Right cardiac atrium (tissue), 5 donors: ENCODE measurements around the gene UBTF. TPM values are rescaled to one million over a fixed set of nuclear protein-coding genes. Genes with fewer than 3 reads are reported as not detected.
A peak's percentile ranks its signal among the peaks of the same experiment; 100 is the strongest.

Experiments
- ATAC-seq, 2 donors: fragments of 200-7000 bp; cut with Tn5 transposase; one replicate each; pipeline versions ENCODE4 v1.8.0 to v1.9.1; 2020; ENCODE audit warnings: moderate library complexity in 2 of 2, mild to moderate bottlenecking in 1 of 2
- DNase-seq, 3 donors: peaks; one replicate each; pipeline ENCODE4 v3.0.0-alpha.2; 2020
- H3K27ac ChIP-seq: one replicate; pipeline ENCODE4 v1.5.1; 2013; ENCODE audit warnings: mild to moderate bottlenecking, low read length, control low read depth, moderate library complexity
- H3K27me3 ChIP-seq: one replicate; pipeline ENCODE4 v1.6.1; 2013; ENCODE audit not compliant: control insufficient read depth, insufficient read depth
- H3K4me1 ChIP-seq: one replicate; pipeline ENCODE4 v1.6.1; 2013; ENCODE audit warnings: low read length; ENCODE audit not compliant: control insufficient read depth, insufficient read depth
- H3K4me3 ChIP-seq: one replicate; pipeline ENCODE4 v1.5.1; 2013; ENCODE audit warnings: low read length, control low read depth
- H3K9me3 ChIP-seq: one replicate; pipeline ENCODE4 v1.6.1; 2013; ENCODE audit warnings: low read length; ENCODE audit not compliant: control insufficient read depth
- WGBS: extraction: QIAGEN DNeasy Blood & Tissue Kit; methylation state at CpG from one replicate; pipeline ENCODE4 v1.1.7; 2013; 5-methylcytosine and 5-hydroxymethylcytosine counted together
- intact Hi-C, 4 donors: fragments of 100-400 bp; cut with DNase I; formaldehyde crosslinking; loops; one replicate each; pipeline versions ENCODE4 v1.11.0 to v1.14.0; 2022 to 2023
- polyA plus RNA-seq: library from polyadenylated mRNA; stranded (reverse); fragments of 200-250 nt; gene quantifications from one replicate; pipeline ENCODE4 v1.2.3, GENCODE V29; 2013
- total RNA-seq, 4 donors: library from RNA; stranded (reverse); fragmentation: NEBNext Ultra II Directional; extraction: Animal tissue kit (Norgen Biotek cat#: 25700); gene quantifications; one replicate each; pipeline ENCODE4 v1.2.1, GENCODE V29; 2021
- donor health status: healthy with polysubstance abuse.
- donor health status: DM: no; HTN: yes; CAD: no.
- donor health status: DM: no; HTN: no; CAD: no.
- donor health status: DM: no; HTN: yes; CAD: no; lungs with severe emphysema.
- donor health status: DM: yes; HTN: yes; CAD: no.

UBTF gene
- total and polyA plus RNA-seq, 5 donors = 36.7 to 63.4 (median 54.3) TPM

- Histone ChIP-seq H3K27me3 (no peaks in the 10 kb centered on the region), H3K27ac (peak overlapping the region; percentile 95), H3K4me1 (peaks cover 14% of the 10 kb centered on the region), H3K9me3 (no peaks in the 10 kb centered on the region), H3K4me3 (peak overlapping the region; percentile 98)
- peak; percentile 85 to 93 (median 93) for DNase-seq
- under 1% methylated on average over 54 of the region's 54 CpGs for WGBS
- intact Hi-C loops = loop anchor here in 2 of 4 donors (2.0 to 5.0 kb wide), 2 partner anchors 101 to 104 kb away; partner anchors contain the start of gene SLC25A39 (in 2 of the 2)
- peak; percentile 64 to 68 for ATAC-seq
Measured at GRCh38 chr17:44221084-44221861, 1.8 kb upstream of the UBTF start.

- DNase-seq (peak; percentile 59 to 86 (median 85)), ATAC-seq (peak; percentile 38 to 57)
- Histone ChIP-seq H3K27me3 (no peaks in the 10 kb centered on the region), H3K27ac (peak overlapping the region; percentile 95), H3K9me3 (no peaks in the 10 kb centered on the region), H3K4me1 (peaks cover 14% of the 10 kb centered on the region), H3K4me3 (peak overlapping the region; percentile 98)
- intact Hi-C loops = loop anchor here in 2 of 4 donors (2.0 to 5.0 kb wide), 2 partner anchors 102 to 104 kb away; partner anchors contain the start of gene SLC25A39 (in 2 of the 2)
- WGBS = under 1% methylated on average over 108 of the region's 108 CpGs
Measured at GRCh38 chr17:44220213-44221083, 973 bp upstream of the UBTF start.

GRCh38 chr17:44219108-44219615 is 313 bp downstream of the UBTF start:
- H3K27me3 ChIP-seq = no peaks in the 10 kb centered on the region
- peak overlapping the region; percentile 98 for H3K4me3 ChIP-seq
- peak; percentile 74 to 90 (median 88) for DNase-seq
- ATAC-seq = peak; percentile 0 to 10
- WGBS = under 1% methylated on average over 70 of the region's 73 CpGs
- peaks cover 14% of the 10 kb centered on the region for H3K4me1 ChIP-seq
- H3K27ac ChIP-seq = peak overlapping the region; percentile 99
- H3K9me3 ChIP-seq = no peaks in the 10 kb centered on the region
- intact Hi-C loops = loop anchor here in 1 of 4 donors (10.0 kb wide), 1 partner anchor 296 kb away; no protein-coding TSS in a partner anchor

GRCh38 chr17:44218344-44219107 is 949 bp downstream of the UBTF start:
- H3K27ac ChIP-seq = peak overlapping the region; percentile 99
- WGBS = 1% methylated on average over 85 of the region's 89 CpGs
- DNase-seq (peak; percentile 89 to 96 (median 95)), ATAC-seq (peak; percentile 71 to 74)
- H3K27me3 ChIP-seq = no peaks in the 10 kb centered on the region
- H3K9me3 ChIP-seq = no peaks in the 10 kb centered on the region
- H3K4me3 ChIP-seq = peak overlapping the region; percentile 98
- H3K4me1 ChIP-seq = peaks cover 11% of the 10 kb centered on the region
- intact Hi-C loops = loop anchor here in 1 of 4 donors (10.0 kb wide), 1 partner anchor 296 kb away; no protein-coding TSS in a partner anchor

DNA sequence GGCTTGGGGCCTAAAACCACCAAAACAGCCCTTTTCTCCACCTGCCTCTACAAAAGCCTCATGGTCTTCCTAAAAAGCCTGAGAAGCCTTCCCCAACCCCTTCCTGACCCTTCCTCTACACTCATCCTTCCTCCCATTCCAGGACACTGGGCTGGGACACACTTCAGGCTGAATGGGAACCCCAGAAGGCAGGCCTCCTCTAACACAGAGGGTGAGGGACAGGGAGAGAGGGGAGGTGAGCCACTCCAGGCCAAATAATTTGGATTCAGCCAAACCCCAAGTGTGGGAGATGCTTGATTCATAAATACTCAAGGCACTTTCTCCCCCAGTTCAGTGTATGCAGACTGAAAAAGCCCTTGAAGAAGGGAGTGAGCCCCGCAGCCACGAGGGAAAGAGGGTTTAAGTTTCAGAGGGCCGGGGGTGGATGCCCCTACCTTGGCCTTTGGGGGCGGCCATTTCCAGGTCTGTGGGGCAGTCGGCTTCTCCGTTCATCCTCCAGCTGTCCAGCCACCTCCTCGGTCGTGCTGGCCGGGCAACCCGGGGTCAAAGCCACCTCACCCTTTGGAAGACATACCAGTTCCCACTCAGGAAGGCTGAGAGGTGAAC is 1.6 kb downstream of the UBTF start:
- 7% methylated on average over 10 of the region's 10 CpGs for WGBS
- H3K4me3 ChIP-seq = peak overlapping the region; percentile 98
- H3K27me3 ChIP-seq = no peaks in the 10 kb centered on the region
- ATAC-seq = no peak
- DNase-seq = no peak
- H3K9me3 ChIP-seq = no peaks in the 10 kb centered on the region
- H3K27ac ChIP-seq = peak overlapping the region; percentile 60
- peaks cover 10% of the 10 kb centered on the region for H3K4me1 ChIP-seq
- intact Hi-C loops = loop anchor here in 1 of 4 donors (10.0 kb wide), 1 partner anchor 297 kb away; no protein-coding TSS in a partner anchor

DNA sequence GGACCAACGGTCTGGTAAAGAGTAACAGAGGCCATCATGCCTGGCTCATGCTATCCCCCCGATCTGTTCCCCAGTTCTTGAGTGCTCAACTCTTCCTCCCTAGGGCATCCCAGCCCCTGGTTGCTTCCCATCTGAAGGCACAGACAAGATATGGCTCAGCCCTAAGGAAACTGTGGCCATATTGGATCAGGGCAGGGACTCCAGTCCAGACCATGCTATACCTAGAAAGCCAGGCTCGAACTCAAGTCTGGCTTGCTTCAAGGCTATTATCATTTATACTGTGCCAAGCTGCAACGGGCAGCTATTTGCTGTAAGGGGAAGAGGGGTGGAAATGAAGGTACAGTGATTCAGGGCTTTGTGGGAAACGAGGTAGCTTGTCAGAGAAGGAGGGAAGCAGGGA is 2.8 kb downstream of the UBTF start:
- 65% methylated on average over 5 of the region's 5 CpGs for WGBS
- no peak overlapping the region for H3K27ac ChIP-seq
- H3K9me3 ChIP-seq = no peaks in the 10 kb centered on the region
- no peaks in the 10 kb centered on the region for H3K27me3 ChIP-seq
- DNase-seq (peak in 1 of 3 donors; percentile 2), ATAC-seq (no peak)
- no peak overlapping the region for H3K4me3 ChIP-seq
- peaks cover 9% of the 10 kb centered on the region for H3K4me1 ChIP-seq
- intact Hi-C loops = loop anchor here in 1 of 4 donors (10.0 kb wide), 1 partner anchor 298 kb away; no protein-coding TSS in a partner anchor

DNA sequence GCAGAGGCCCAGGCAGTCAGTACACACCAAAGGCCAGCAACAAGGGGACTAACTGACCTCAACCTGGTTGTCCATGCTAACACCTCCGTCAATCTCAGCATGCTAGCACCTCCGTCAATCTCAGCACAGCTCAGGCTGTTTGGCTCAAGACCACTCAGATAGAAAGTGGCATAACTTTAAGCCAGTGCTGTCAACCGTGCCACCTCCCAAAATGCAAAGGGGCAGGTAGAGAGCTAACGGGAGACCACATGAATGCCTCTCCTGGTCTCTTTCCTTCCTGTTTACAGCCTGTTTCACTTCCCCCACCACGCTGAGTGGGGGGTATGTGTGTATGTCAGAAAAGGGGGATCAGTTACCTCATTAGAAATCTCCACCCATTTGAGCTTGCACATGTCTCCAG is 3.3 kb downstream of the UBTF start:
- no peaks in the 10 kb centered on the region for H3K9me3 ChIP-seq
- intact Hi-C loops = loop anchor here in 1 of 4 donors (10.0 kb wide), 1 partner anchor 299 kb away; no protein-coding TSS in a partner anchor
- ATAC-seq = no peak
- no peak overlapping the region for H3K27ac ChIP-seq
- H3K4me3 ChIP-seq = no peak overlapping the region
- DNase-seq = no peak
- H3K4me1 ChIP-seq = peaks cover 9% of the 10 kb centered on the region
- H3K27me3 ChIP-seq = no peaks in the 10 kb centered on the region
- 59% methylated on average over 5 of the region's 5 CpGs for WGBS

DNA sequence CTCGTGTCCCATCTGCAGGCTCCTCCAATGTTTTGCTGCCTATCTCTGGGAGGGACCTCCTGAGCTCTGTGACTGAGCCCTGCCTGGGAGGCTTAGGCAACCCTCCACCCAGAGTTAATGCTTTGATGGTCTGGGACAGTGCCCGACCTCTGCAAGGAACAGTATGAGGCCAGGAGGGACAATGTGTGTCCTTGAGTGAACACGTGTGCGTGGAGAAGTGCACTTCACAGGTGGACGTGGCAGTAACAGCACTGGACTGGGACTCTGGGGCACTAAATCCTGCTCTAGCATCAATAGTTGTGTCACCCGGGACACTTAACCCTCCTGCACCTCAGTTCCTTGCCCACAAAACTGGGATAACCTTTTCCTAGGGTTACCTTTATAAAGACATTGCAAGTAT is 4.6 kb downstream of the UBTF start:
- Histone ChIP-seq H3K27ac (no peak overlapping the region), H3K4me3 (no peak overlapping the region), H3K9me3 (no peaks in the 10 kb centered on the region), H3K27me3 (no peaks in the 10 kb centered on the region), H3K4me1 (peaks cover 9% of the 10 kb centered on the region)
- DNase-seq (no peak), ATAC-seq (no peak)
- intact Hi-C loops = loop anchor here in 3 of 4 donors (5.0 to 10.0 kb wide), 3 partner anchors 112 to 300 kb away; no protein-coding TSS in a partner anchor
- WGBS = 85% methylated on average over 6 of the region's 6 CpGs

GRCh38 chr17:44214230-44214494 is 5.3 kb downstream of the UBTF start:
- Histone ChIP-seq H3K27me3 (no peaks in the 10 kb centered on the region), H3K27ac (no peak overlapping the region), H3K4me1 (peaks cover 9% of the 10 kb centered on the region), H3K9me3 (no peaks in the 10 kb centered on the region), H3K4me3 (no peak overlapping the region)
- no peak for DNase-seq
- ATAC-seq = no peak
- 95% methylated on average over 1 of the region's 1 CpG for WGBS
- intact Hi-C loops = loop anchor here in 3 of 4 donors (5.0 to 10.0 kb wide), 3 partner anchors 113 to 301 kb away; no protein-coding TSS in a partner anchor
